Kidney (tissue), 14 donors: ENCODE data around the gene PDGFB. TPM values are rescaled to one million over a fixed set of nuclear protein-coding genes. Genes with fewer than 3 reads are reported as not detected.

Experiments used
- DNase-seq, 5 donors: peaks; one replicate each; pipeline ENCODE4 v3.0.0-alpha.2; 2013 to 2020
- FAIRE-seq: peaks from 2 replicates; lab custom pipeline; 2012; peaks lifted over from hg19 to GRCh38; lab: Jason Lieb, UNC
- H3K27ac ChIP-seq, 2 donors: one replicate each; pipeline ENCODE4 v1.7.0; 2013; ENCODE audit warnings: low read depth in 2 of 2, low read length in 2 of 2, inconsistent platforms in 1 of 2
- H3K27me3 ChIP-seq: one replicate; pipeline ENCODE4 v1.7.1; 2013; ENCODE audit warnings: low read length, inconsistent platforms; ENCODE audit not compliant: control insufficient read depth, insufficient read depth
- H3K36me3 ChIP-seq, 3 donors: one replicate each; pipeline versions ENCODE4 v1.7.0 to v1.7.1; 2013; ENCODE audit warnings: low read length in 3 of 3, control low read depth in 1 of 3, inconsistent platforms in 1 of 3; ENCODE audit not compliant: insufficient read depth in 3 of 3, control insufficient read depth in 2 of 3
- H3K4me1 ChIP-seq, 3 donors: one replicate each; pipeline versions ENCODE4 v1.7.0 to v1.7.1; 2013; ENCODE audit warnings: low read length in 3 of 3, inconsistent platforms in 1 of 3, low read depth in 1 of 3; ENCODE audit not compliant: control insufficient read depth in 2 of 3, insufficient read depth in 2 of 3
- H3K4me3 ChIP-seq, 3 donors: one replicate each; pipeline versions ENCODE4 v1.7.0 to v1.8.1; 2013; ENCODE audit warnings: low read length in 3 of 3, control low read depth in 1 of 3, inconsistent platforms in 1 of 3
- H3K9ac ChIP-seq, 3 donors: one replicate each; pipeline versions ENCODE4 v1.7.0 to v1.7.1; 2013; ENCODE audit warnings: low read length in 3 of 3, control low read depth in 1 of 3, inconsistent platforms in 1 of 3
- H3K9me3 ChIP-seq, 3 donors: one replicate each; pipeline versions ENCODE4 v1.7.0 to v1.7.1; 2013; ENCODE audit warnings: low read length in 3 of 3, control low read depth in 1 of 3, inconsistent platforms in 1 of 3; ENCODE audit not compliant: control insufficient read depth in 2 of 3, insufficient read depth in 1 of 3
- intact Hi-C: fragments of 100-400 bp; cut with DNase I; formaldehyde crosslinking; loops from one replicate; pipeline ENCODE4 v1.11.1; 2022
- polyA plus RNA-seq: library from polyadenylated mRNA; stranded (reverse); fragments of 350-450 nt; fragmentation: Illumina TruSeq; extraction: RNeasy Lipid Tissue Mini Kit (QIAGEN cat#74804); gene quantifications from one replicate; pipeline ENCODE4 v1.2.3, GENCODE V29; 2014; ENCODE audit warnings: low read depth, low replicate concordance; ENCODE audit not compliant: insufficient read depth
- total RNA-seq: library from RNA; stranded (reverse); fragmentation: NEBNext Ultra II Directional; extraction: Animal tissue kit (Norgen Biotek cat#: 25700); gene quantifications from one replicate; pipeline ENCODE4 v1.2.1, GENCODE V29; 2021
- TF ChIP-seq, protein P1 (sequence below): IDR thresholded peaks from 3 replicates; pipeline ENCODE4 v1.5.1; 2012; ENCODE audit warnings: mild to moderate bottlenecking, moderate library complexity, borderline replicate concordance; ENCODE audit not compliant: insufficient read depth; ENCODE audit errors: extremely low read depth
- donor health status: control.
- donor health status: control.
- donor health status: control.
- donor health status: control.
- donor health status: control.
- donor health status: DM: yes; HTN: yes; CAD: no.
- donor health status: Normal renal cell carcinoma (clear cell type).

The PDGFB gene
- total and polyA plus RNA-seq, 2 donors from 2014 or later = 10.4 to 14.2 TPM

GRCh38 chr22:39206491-39206890, 38.3 kb downstream of the PDGFB start:
- Histone ChIP-seq H3K27ac (no peak overlapping the region), H3K9me3 (no peaks in the 10 kb centered on the region), H3K4me1 (no peaks in the 10 kb centered on the region), H3K4me3 (no peak overlapping the region), H3K36me3 (no peaks in the 10 kb centered on the region), H3K9ac (no peak overlapping the region), H3K27me3 (no peaks in the 10 kb centered on the region)
- DNase-seq (peak in 2 of 5 donors; percentile 33 to 64), FAIRE-seq (no peak)
- TF ChIP-seq, protein P1, sequence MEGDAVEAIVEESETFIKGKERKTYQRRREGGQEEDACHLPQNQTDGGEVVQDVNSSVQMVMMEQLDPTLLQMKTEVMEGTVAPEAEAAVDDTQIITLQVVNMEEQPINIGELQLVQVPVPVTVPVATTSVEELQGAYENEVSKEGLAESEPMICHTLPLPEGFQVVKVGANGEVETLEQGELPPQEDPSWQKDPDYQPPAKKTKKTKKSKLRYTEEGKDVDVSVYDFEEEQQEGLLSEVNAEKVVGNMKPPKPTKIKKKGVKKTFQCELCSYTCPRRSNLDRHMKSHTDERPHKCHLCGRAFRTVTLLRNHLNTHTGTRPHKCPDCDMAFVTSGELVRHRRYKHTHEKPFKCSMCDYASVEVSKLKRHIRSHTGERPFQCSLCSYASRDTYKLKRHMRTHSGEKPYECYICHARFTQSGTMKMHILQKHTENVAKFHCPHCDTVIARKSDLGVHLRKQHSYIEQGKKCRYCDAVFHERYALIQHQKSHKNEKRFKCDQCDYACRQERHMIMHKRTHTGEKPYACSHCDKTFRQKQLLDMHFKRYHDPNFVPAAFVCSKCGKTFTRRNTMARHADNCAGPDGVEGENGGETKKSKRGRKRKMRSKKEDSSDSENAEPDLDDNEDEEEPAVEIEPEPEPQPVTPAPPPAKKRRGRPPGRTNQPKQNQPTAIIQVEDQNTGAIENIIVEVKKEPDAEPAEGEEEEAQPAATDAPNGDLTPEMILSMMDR = no peak
- intact Hi-C loops = no loop called here

- DNase-seq = peak in 2 of 5 donors; percentile 22 to 49
- TF ChIP-seq, protein P1 = no peak
- Histone ChIP-seq H3K4me3 (no peak overlapping the region), H3K27ac (no peak overlapping the region), H3K27me3 (no peaks in the 10 kb centered on the region), H3K36me3 (no peaks in the 10 kb centered on the region), H3K4me1 (no peaks in the 10 kb centered on the region), H3K9ac (no peak overlapping the region), H3K9me3 (no peaks in the 10 kb centered on the region)
- intact Hi-C loops = no loop called here
- FAIRE-seq = no peak
These were observed 39.3 kb downstream of the PDGFB start for GRCh38 chr22:39205344-39206021.

DNA sequence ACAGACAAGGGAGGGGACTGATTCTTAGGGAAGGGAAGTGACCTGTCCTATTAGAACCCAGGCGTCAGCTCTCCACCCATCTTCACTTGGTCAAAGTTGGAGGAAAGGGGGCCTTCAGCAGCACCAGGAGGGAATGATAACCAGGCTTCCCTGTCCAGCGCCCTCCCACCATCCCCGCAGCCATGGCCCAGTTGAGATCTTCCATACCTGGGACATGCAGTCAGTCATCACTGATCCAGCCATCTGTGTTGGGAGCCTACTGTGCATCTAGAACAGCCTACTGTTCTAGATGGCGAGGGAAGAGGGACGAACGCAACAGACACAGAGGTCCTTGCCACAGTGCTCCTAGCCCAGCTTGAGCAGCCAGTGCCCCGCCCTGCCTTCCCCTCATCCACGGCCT, 40.6 kb downstream of the PDGFB start:
- TF ChIP-seq, protein P1 = no peak
- intact Hi-C loops = no loop called here
- no peak overlapping the region for H3K4me3 ChIP-seq
- no peak for FAIRE-seq
- no peaks in the 10 kb centered on the region for H3K4me1 ChIP-seq
- DNase-seq = peak in 2 of 5 donors; percentile 18 to 29
- no peaks in the 10 kb centered on the region for H3K27me3 ChIP-seq
- no peak overlapping the region for H3K27ac ChIP-seq
- no peak overlapping the region for H3K9ac ChIP-seq
- no peaks in the 10 kb centered on the region for H3K9me3 ChIP-seq
- H3K36me3 ChIP-seq = no peaks in the 10 kb centered on the region
